8988T (cell line): ENCODE results near the gene OSBPL10.

Experiments
- DNase-seq: peaks from one replicate; pipeline ENCODE4 v3.0.0; 2011

Gene OSBPL10

DNA sequence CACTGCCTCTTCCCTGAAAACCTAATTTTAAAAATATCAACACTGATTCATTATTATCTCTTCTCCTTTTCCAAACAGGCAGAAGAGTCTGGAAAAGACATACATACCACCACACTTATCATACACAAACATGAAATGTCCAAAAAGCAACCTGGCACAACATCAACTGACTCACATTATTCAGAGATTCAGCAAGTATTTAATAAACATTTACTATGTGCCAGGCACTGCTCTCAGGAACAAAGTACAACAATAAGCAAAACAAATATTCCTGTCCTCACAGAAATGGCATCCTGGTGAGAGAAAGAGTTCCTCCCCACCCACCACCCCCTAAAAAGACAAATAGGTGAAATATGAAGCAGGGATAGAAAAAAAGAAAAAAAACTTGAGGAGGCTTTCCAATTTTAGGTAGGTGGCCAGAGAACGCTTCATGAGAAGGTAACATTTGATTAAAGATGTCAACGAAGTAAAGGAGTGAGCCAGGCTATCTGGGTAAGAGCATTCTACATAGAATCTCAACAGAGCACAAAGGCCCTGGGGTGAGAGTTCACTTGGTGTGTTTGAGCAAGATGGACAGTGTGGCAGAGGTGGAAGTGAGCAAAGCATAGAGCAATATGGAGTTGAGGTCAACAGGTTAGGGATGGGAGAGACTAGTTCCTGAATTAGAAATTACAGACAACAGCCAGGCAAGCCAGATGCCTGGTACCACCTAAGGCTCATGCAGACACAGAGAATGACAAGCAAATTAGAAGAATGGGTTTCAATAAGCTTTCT is 141.7 kb downstream of the OSBPL10 start:
- DNase-seq = no peak

- no peak for DNase-seq
Observed at GRCh38 chr3:31836131-31837075, 144.7 kb downstream of the OSBPL10 start.

- DNase-seq = no peak
Observed at GRCh38 chr3:31833391-31834190, 147.5 kb downstream of the OSBPL10 start.

DNA sequence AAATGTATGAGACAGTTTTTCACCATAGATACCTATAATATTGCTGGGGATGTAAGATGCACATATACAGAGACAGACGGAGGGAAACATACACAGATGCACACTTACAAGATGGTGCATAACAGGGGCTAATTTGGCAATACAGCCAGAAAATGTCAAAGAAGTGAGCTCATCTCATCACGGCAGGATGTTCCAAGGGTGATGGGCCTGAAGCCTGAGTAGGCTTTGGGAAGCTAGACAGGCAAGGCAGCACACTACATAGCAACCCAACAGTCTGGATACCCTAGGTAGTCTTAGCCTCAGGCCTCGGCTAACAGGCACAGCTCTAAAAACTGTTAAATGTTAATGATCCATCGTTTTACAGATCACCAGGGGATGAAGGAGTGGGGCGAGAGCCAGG is 148.5 kb downstream of the OSBPL10 start:
- DNase-seq = no peak

DNA sequence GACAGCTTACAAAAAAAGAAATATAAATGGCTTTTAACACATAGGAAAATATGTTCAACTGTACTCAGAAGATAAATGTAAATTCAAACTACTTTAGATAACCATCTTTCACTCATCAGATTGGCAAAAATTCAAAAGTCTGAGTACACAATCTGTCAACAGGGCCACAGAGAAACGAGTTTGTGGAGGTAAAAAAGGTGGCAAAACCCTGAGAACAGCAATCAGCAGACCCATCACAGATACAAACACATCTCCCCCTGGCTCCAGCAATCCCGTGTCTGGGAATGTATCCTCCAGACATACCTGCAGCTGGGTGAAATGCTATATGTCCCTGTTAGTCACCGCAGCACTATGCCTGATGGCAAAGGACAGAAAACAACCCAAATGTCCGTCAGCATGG is 149.5 kb downstream of the OSBPL10 start:
- no peak for DNase-seq

GRCh38 chr3:31829826-31830426 is 151.1 kb downstream of the OSBPL10 start:
- DNase-seq = no peak

- no peak for DNase-seq
Observed at GRCh38 chr3:31829010-31829409, 152.1 kb downstream of the OSBPL10 start.

DNA sequence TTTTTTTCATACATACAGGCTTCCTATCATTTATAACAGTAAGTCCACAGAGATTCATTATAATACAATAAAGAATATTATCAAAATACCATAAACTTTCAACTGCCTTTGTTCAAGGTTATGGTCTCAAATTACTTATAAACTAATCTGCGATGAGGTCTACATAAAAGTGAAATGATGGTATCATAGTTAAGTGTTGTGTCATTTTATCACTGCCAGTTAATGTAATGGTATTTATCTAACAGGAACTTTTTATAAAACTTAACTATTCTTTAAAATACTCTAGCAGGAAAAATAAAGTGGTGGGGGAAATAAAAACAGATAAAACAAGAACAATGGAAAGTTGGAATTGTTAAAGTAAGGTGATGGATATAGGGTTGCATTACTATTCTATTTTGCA is 153.1 kb downstream of the OSBPL10 start:
- no peak for DNase-seq

DNA sequence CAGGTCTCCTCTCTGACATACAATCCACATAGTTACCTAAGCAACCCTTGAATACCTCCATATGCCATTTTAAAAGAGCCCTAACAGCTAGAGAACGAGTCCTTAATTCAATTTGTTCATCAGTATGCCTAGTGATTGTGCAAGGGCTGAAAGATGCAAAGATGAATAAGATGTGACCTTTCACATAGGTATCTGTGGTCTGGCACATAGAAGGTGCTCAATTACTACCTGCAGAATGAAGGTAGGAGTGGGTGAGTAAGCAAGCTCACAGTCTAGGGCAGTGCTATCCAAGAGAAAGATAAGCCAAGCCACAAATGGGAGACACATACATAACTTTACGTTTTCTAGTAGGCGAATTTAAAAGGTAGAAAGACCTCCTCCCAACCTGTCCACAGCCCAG is 157.9 kb downstream of the OSBPL10 start:
- DNase-seq = no peak

- DNase-seq = no peak
Observed at GRCh38 chr3:31821118-31821517, 159.9 kb downstream of the OSBPL10 start.

GRCh38 chr3:31819441-31819840 is 161.6 kb downstream of the OSBPL10 start:
- DNase-seq = no peak

- DNase-seq = no peak
Observed at GRCh38 chr3:31817411-31817966, 163.6 kb downstream of the OSBPL10 start.

- DNase-seq = no peak
Observed at GRCh38 chr3:31815631-31816440, 165.2 kb downstream of the OSBPL10 start.

GRCh38 chr3:31815006-31815405 is 166.1 kb downstream of the OSBPL10 start:
- no peak for DNase-seq

DNA sequence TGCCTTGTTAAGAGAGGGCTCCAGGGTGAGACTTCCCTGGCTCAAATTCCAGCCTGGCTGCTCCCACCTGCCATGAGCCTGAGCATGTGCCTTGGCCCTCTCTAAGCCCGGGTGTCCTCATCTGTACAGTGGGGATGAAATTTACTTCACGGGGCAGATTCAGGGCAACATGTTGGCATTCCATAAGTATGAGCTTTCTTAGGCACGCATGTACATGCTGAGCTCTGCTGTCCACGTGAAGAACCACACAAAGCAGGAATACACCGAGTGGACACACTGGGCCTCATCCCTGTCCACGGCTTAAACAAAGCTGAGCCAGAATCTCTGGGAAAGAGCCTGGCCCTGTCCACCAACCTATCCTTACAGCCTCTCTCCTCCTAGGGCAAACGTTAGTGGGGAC is 167.4 kb downstream of the OSBPL10 start:
- no peak for DNase-seq

DNA sequence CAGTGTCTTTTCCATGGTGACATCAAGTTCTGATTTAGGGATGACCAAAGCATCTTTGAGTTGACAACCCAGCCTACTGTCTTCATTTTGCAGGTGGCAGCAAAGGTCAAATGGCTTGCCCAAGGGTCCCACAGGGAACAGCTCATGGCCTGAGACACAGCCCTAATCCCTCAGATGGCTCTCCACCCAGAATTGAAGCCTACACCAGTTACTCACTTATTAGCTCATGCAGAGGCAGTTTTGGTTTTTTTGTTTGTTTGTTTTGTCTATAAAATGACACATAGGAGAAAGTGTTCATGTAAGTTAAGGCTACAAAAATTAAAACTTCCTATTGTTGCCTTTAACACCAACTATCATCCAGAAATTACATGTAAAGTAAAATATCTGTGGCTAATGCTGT is 167.9 kb downstream of the OSBPL10 start:
- DNase-seq = no peak

DNA sequence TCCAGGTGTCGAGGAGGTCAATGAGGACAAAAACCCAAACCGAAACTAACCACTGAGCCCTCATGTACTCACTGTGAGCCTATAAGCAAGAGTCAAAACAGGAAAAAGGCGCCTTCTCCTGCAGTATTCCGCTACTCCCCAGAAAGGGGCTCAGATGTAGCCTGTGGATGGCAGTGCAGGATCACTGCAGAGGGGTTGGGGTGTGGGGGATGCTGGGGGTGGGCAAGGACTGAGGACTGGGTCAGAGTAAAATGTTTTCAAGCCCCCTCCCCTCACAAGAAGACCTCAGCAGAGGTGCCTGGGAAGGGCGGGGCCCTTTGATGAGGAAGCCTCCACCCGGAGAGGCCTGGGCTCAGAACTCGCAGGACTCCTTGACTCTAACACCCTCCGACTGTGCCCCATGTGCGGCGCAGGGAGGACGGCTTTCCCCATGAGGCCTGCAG is 170.1 kb downstream of the OSBPL10 start:
- DNase-seq = no peak

DNA sequence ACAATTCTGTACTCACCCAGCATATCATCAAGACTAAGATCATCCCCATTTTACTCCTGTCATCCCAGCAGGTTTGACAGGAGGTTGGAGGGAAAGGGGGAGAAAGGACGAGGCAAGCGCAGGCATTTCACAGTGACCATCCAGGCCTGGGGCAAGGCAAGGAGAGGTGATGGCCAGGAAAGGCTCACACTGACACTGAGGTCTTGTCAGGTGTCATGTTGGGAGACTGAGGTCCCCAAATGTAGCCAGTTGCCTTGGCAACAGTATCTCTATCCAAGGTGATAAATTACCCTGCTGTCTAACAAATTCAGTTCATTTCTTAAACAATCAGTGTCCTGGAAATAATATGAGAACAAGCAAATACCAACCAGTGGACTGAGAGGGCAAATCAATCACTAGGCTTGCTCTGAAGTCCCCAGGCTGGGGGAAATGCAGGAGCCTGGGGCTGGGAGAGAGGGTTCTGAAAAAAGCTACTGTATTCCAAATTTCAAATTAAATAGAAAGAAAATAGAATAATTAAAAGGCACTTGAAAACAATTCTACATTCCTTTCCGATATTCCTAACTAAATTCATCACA is 172.8 kb downstream of the OSBPL10 start:
- DNase-seq = no peak

- DNase-seq = no peak
Observed at GRCh38 chr3:31804251-31805051, 176.6 kb downstream of the OSBPL10 start.
